ENCODE data around the gene FNBP1.

DNA sequence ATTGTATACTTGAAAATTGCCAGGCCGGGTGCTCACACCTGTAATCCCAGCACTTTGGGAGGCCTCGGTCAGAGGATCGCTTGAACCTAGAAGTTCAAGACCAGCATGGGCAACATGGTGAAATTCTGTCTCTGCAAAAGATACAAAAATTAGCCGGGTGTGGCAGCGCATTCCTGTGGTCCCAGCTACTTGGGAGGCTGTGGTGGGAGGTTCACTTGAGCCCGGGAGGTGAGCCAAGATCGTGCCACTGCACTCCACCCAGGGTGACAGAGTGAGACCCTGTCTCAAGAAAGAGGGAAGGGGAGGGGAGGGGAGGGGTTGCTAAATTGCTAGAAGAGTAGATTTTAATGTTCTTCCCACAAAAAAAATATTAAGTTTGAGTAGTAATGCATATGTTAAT lies 53.2 kb downstream of the FNBP1 start:
- TF ChIP-seq, protein P1, sequence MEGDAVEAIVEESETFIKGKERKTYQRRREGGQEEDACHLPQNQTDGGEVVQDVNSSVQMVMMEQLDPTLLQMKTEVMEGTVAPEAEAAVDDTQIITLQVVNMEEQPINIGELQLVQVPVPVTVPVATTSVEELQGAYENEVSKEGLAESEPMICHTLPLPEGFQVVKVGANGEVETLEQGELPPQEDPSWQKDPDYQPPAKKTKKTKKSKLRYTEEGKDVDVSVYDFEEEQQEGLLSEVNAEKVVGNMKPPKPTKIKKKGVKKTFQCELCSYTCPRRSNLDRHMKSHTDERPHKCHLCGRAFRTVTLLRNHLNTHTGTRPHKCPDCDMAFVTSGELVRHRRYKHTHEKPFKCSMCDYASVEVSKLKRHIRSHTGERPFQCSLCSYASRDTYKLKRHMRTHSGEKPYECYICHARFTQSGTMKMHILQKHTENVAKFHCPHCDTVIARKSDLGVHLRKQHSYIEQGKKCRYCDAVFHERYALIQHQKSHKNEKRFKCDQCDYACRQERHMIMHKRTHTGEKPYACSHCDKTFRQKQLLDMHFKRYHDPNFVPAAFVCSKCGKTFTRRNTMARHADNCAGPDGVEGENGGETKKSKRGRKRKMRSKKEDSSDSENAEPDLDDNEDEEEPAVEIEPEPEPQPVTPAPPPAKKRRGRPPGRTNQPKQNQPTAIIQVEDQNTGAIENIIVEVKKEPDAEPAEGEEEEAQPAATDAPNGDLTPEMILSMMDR (IDR thresholded peaks at IDR 0.05 in 4 of 5, conservative IDR thresholded peaks at IDR 0.05 in 1 of 5), result no peak
- no peak for TF ChIP-seq POLR2A (IDR thresholded peaks at IDR 0.05)
